ENCODE measurements around the gene CHD1. TPM values are rescaled to one million over a fixed set of nuclear protein-coding genes. Genes with fewer than 3 reads are reported as not detected.
A peak's percentile ranks its signal among the peaks of the same experiment; 100 is the strongest.
"Not testable (repeated sequence)": the region's sequence is repeated elsewhere in the genome, so short reads cannot be mapped to it uniquely, and the experiment has no call there.

Gene CHD1
- 38.9 and 65.4 TPM in 2 replicates for total RNA-seq (2014; rRNA removed; shearing (Covaris generic))

DNA sequence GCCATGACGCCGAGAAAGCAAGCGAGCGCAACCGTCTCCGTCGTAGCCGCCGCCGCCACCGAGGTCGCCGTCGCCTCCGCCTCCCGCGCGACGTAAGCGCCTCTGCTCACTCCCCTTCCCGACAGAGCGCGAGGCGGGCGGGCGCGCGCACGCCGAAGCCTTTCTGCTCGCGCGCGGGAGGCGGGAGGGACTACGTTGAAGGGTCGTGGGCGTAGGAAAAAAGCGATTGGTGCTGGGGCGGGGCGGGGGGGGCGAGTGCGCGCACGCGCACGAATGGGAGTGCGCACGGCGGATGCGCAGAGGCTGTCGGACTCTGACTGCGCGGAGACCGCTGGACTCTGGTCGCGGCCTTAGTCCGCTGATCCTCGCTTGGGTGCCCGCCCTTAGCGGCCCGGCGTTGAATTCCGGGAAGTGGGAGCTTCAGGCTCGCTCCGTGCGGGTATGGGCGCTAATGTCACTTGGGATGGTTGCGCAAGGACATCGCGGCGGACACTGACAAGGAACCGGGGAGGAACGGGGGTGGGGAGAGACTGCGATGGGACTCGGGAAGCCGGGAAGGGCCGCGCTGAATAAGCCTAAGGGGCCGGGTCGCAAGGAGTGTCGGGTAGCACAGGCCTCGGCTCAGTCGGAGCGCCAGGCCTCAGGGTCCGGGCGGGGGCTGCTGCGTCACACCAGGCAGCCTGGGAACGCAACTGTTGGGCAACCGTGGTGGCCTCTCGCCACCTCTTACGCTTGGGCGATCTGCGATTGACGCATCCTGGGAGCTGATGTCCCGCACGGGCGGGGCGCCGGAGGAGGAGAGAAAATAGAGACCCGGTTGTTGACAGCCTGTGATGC is at the start of gene CHD1:
Gene CHD1, minus strand, starts transcription at position 135 of the 837 bp plus-strand sequence. CDS start 2,621 bp downstream, outside the sequence.
- DNase-seq (ENCODE audit: low spot score): peak; percentile 95
- in situ Hi-C loops (cut with HindIII; ENCODE audit: low sequenced_read_pairs): no loop called here

DNA sequence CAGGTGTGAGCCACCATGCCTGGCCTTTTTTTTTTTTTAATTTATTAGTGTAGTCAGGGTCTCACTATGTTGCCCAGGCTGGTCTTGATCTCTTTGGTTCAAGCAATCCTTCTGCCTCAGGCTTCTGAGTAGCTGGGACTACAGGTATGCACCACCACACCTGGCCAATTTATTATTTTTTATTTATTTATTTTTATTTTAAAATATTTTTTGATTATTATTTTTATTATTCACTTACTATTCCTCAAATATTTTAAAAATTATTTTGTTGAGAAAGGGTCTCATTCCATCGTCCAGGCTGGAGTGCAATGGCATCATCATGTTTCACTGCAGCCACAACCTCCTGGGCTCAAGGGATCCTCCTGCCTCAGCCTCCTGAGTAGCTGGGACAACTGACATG is 49.7 kb upstream of the CHD1 start:
- in situ Hi-C loops (cut with HindIII; ENCODE audit: low sequenced_read_pairs): no loop called here

DNA sequence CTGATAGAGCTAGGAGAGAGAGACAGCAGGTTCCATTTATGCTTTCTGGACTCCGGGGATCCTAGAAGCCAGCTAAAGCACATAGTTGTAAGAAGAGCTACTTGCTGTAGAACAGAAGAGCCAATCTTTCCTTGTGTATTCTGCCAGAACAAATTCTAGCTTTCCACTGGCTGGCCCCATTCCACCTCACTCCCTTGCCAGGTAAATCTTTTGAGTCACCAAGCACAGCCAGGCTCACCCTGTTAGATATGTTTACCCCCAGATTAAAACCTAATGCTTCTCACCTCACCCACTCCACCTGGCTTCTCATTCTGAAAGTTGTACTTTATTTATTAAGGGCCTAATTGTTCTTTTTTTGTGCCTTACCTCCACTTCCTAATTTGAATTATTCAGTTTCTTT is 48.9 kb upstream of the CHD1 start:
- peak; percentile 3 for DNase-seq (ENCODE audit: low spot score)
- in situ Hi-C loops (cut with HindIII; ENCODE audit: low sequenced_read_pairs): no loop called here

More for the DNA sequence above, 49.7 kb upstream of the CHD1 start:
- no peak for DNase-seq (ENCODE audit: low spot score)

DNA sequence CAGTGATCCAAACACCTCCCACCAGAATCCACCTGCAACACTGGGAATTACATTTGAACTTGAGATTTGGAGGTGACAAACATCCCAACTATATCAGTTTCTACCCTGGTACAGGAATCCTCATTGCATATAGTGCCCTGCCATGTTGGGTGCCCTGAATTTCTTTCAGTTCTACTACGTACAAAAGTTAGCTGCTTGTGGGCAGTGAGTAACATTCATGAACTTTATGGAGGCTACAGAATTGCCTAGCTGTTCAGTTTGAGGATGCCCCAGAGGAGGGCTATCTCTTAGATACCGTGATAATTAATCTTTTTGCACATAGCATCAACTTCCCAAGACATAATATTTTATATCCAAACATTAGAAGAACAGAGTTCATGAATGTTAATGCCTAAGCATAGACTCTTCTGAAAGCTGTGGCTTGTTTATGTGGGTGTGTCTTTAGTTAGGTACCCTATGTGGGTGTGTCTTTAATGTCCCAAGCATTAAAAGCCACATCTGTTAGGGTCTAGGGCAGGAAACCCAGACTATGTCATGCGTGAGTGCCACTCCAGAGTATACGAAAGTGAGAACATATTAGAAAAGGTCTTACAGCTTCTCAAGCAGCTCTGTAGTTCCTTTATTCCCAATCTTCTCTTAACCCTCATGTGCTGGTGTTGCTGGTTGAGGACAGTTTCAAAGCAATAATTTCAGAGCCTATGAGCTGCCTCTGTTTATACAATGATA is 47.0 kb upstream of the CHD1 start:
- DNase-seq (ENCODE audit: low spot score): no peak
- in situ Hi-C loops (cut with HindIII; ENCODE audit: low sequenced_read_pairs): no loop called here

DNA sequence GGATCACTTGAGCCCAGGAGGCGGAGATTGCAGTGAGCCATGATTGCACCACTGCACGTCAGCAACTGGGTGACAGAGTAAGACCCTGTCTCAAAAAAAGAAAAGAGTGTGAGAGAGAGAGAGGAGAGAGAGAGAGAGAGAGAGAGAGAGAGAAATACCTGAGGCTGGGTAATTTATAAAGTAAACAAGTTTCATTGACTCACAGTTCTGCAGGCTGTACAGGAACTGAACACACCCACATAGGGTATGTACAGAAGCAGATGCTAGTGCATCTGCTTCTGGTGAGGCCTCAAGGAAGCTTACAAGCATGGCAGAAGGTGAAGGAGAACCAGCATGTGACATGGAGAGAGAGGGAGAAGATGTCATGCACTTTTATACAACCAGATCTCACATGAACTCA is 46.4 kb upstream of the CHD1 start:
- in situ Hi-C loops (cut with HindIII; ENCODE audit: low sequenced_read_pairs): no loop called here
- no peak for DNase-seq (ENCODE audit: low spot score)

DNA sequence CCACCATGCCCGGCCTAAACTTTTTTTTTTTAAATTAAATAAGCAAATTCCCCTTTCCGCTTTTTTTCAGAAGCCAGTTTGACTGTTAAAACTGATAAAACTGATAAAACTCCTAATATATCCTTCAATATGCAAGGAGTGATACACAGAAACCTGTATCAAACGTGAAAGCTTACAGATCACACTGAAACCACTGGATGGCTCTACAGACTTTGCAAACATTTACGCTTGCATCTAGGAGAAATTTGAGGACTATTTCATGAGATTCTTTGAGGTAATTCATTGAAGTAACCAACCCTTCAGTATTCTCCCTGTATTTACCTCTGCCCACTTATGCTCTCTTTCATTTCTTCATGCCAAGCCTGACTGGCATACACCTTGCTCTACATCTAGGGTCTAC is 40.6 kb upstream of the CHD1 start:
- in situ Hi-C loops (cut with HindIII; ENCODE audit: low sequenced_read_pairs): no loop called here
- DNase-seq (ENCODE audit: low spot score): no peak

DNA sequence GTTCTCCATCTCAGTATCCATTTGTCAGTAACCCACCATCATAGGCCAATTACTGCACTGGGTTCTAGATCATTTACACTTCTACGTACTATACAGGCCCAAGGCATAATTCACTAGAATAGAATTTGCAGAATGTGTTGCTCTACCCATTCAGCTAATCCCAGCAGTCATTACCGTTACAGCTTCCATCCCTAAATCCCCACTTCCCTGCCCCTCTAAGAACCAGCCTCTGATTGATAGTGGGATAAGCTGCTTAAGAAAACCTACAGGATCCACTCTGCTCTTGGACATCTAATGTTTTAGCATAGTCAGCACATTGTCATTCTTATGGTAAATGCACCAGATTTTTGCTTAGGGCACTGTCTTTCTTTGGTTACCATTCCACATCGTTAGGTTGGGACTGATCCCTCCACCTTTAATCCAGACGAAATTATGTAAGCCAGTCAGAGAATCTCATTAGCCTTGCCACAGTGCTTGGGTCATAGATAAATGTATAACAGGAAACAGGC is 39.3 kb upstream of the CHD1 start:
- in situ Hi-C loops (cut with HindIII; ENCODE audit: low sequenced_read_pairs): no loop called here
- no peak for DNase-seq (ENCODE audit: low spot score)

DNA sequence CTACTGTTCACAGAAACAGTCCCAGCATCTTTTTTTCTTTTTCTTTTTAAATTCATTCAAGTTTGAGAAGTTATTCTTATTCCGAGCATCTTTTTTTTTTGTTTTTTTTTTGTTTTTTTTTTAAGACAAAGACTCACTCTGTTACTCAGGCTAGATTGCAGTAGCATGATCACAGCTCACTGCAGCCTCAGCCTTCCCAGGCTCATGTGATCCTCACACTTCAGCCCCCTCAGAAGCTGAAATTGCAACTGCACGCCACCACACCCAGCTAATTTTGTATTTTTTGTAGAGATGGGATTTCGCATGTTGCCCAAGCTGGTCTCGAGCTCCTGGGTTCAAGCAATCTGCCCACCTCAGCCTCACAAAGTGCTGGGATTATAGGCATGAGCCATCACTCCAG is 36.4 kb upstream of the CHD1 start:
- in situ Hi-C loops (cut with HindIII; ENCODE audit: low sequenced_read_pairs): no loop called here
- DNase-seq (ENCODE audit: low spot score): no peak

DNA sequence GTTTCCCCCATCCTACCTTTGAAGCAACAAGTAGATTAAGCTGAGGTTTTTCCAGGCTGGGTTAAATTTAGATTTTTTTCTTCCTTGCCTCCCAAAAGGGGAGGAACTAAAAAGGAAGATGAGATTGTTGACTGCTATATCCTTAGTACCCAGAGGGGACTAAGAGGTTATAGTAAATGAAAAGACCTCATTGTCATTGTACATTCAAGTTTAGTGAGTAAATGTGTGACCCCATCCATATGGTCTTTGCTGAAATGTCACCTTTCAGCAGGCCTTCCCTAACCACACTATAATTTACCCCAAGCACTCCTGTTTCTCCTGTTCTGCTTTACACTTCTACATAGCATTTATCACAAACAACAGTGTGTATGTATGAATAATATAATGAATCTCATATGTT is 35.8 kb upstream of the CHD1 start:
- in situ Hi-C loops (cut with HindIII; ENCODE audit: low sequenced_read_pairs): no loop called here
- no peak for DNase-seq (ENCODE audit: low spot score)

DNA sequence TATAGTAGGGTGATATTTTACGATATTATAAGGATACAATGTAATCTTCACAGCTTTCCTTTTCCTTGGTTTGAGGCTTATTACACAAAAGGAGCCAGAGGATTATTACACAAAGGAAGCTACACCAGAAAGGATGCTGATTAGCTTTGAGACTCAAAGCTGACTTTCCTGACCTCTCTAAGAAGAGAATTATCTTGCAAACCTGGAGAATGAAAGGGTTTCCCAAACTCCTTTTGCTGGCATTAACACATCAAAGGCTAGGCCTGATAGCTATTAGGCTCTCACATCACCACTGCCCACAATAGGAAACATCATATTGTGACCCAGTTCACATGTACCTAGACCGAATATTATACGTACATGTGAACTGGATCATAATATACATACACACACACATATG is 34.2 kb upstream of the CHD1 start:
- in situ Hi-C loops (cut with HindIII; ENCODE audit: low sequenced_read_pairs): no loop called here
- DNase-seq (ENCODE audit: low spot score): no peak

DNA sequence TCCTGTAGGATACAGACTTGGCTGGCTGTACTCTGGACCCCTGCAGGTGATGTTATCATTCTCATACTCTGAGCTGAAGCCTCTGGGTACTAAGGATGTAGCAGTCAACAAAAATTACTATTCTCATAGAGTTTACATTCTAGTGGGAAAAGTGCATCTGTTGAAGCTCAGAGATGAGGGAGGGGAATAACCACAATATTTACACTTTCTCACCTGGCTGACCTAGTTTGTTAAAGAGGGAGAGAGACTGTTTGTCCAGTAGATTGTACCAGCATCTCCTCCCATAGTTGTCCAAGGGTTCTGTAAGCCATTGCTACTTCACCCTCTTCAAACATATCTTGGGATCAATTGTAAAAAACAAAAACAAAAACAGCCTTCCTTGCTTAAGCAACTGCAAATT is 33.8 kb upstream of the CHD1 start:
- DNase-seq (ENCODE audit: low spot score): no peak
- in situ Hi-C loops (cut with HindIII; ENCODE audit: low sequenced_read_pairs): no loop called here

DNA sequence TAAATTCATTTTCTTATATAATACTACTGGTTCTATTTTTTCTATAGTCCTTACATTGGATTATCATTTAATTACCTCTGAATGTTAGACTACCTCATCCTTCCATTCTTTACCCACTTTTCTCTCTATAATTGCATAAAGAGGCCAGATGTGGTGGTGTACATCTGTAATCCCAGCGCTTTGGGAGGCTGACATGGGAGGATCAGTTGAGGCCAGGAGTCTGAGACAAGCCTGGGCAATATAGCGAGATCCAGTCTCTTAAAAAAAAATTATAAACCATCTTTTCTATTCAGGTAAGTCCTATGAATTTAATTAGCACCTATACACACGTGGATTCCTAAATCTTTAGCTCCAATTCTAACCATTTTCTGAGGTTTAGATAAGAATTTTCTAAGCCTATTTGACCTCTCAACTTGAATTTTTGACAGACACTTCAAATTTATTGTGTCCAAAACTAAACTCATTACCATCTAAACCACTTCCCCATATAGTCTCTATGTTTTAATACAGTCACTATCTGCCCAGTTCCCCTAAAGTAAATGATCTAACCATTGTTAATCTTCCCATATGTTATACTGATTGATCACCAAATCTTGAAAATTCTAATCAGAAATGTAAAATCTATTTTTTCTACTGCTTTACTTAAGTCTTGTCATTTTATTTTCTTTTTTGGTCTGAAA is 33.0 kb upstream of the CHD1 start:
- in situ Hi-C loops (cut with HindIII; ENCODE audit: low sequenced_read_pairs): no loop called here

DNA sequence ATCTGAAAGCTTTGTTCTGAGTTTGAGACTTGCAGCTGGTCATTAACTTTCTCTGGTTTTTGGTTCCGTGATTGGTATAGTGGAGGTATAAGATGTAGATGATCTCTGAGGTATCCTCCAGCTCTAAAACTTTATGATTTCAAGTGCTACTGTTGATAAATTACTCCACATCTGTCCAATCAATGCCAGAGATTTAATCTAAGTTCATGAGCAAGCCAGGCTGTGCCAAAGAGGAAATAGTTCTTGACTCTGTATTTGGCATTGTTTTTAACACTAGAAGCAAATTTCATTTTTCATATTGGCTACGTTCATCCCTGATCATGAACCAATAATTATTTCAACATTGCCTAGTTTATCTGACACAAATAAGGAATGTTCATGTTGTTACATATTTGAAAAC is 28.5 kb upstream of the CHD1 start:
- in situ Hi-C loops (cut with HindIII; ENCODE audit: low sequenced_read_pairs): no loop called here
- DNase-seq (ENCODE audit: low spot score): no peak

More for the DNA sequence above, 33.0 kb upstream of the CHD1 start:
- no peak for DNase-seq (ENCODE audit: low spot score)

DNA sequence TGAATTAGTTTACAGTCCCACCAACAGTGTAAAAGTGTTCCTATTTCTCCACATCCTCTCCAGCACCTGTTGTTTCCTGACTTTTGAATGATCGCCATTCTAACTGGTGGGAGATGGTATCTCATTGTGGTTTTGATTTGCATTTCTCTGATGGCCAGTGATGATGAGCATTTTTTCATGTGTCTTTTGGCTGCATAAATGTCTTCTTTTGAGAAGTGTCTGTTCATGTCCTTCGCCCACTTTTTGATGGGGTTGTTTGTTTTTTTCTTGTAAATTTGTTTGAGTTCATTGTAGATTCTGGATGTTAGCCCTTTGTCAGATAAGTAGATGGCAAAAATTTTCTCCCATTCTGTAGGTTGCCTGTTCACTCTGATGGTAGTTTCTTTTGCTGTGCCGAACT is 27.1 kb upstream of the CHD1 start:
- in situ Hi-C loops (cut with HindIII; ENCODE audit: low sequenced_read_pairs); DNase-seq (ENCODE audit: low spot score): not testable (repeated sequence)

DNA sequence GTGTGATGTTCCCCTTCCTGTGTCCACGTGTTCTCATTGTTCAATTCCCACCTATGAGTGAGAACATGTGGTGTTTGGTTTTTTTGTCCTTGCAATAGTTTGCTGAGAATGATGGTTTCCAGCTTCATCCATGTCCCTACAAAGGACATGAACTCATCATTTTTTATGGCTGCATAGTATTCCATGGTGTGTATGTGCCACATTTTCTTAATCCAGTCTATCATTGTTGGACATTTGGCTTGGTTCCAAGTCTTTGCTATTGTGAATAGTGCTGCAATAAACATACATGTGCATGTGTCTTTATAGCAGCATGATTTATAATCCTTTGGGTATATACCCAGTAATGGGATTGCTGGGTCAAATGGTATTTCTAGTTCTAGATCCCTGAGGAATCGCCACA is 26.7 kb upstream of the CHD1 start:
- DNase-seq (ENCODE audit: low spot score); in situ Hi-C loops (cut with HindIII; ENCODE audit: low sequenced_read_pairs): not testable (repeated sequence)

DNA sequence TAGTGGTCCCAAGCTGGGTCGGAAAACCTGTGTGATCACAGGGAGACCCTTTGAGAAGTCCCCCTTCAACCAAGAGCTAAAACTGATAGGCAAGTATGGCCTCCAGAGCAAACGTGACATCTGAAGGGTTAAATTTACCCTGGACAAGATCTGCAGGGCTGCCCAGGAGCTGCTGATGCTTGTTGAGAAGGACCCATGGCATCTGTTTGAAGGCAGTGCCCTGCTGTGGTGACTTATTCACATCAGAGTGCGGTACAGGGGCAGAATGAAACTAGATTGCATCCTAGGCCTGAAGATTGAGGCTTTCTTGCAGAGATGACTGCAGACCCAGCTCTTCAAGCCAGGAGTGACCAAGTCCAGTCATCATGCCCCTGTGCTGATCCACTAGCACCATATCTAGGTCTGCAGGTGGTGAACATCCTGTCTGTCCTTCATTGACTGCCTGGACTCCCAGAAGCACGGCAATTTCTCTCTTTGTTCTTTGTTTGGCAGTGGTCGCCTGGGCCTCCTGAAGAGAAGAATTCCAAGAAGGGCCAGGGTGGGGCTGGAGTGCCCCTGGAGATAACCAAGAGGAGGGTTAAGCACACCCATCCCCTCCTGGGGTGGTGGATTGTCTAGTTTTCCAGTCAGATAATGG is 25.7 kb upstream of the CHD1 start:
- in situ Hi-C loops (cut with HindIII; ENCODE audit: low sequenced_read_pairs): no loop called here
- no peak for DNase-seq (ENCODE audit: low spot score)

DNA sequence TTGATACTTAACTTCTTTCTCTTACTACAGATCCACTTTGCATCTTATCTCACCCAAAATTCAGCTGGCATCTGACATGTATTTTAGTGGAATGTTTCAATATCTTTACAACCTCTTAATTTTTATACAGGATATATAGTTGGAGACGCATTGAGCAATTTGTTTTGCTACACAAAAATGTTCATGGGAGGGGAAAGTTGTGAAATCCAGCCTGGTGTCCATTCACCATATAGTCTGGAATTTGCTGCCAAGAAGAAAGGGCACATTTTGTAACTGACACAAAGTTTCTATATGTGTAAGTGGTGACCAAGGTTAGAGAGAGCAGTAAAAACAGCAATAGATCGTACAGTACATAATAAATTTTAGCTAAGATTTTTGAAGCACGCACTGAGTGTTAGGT is 14.0 kb upstream of the CHD1 start:
- no peak for DNase-seq (ENCODE audit: low spot score)
- in situ Hi-C loops (cut with HindIII; ENCODE audit: low sequenced_read_pairs): no loop called here

DNA sequence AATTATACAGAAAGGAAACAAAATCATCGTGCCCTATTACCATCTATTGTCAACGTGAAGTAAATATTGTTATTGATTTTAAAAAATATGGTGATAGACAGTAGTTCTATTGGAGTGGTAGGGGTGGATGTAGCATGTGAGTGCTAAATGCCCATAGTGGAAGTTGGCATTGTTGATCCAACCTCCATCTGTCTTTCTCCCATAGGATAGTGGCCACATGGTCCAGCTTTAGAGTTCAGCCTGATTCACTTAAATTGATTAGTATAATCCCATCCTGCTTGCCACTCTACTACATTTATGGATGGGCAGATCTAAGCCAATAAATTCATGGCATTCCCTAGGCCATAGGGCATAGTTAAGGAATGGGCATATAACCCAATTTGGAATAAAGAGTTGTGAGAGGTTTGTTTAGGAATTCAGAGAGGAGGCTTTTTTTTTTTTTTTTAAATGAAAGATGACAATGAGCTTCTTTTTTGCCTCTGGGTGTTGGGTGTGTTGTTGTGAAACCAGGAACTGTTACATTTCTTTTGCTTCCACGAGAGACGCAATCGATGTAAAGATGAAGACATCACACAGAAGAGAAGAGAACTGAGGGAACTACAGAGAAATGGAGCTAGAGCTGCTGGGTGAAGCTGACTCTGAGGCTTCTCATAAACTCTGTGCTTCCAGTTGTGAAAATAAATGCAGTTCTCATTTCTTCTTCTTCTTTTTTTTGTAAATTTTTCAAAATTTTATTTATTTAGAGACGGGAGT is 12.5 kb upstream of the CHD1 start:
- in situ Hi-C loops (cut with HindIII; ENCODE audit: low sequenced_read_pairs): no loop called here
- no peak for DNase-seq (ENCODE audit: low spot score)

DNA sequence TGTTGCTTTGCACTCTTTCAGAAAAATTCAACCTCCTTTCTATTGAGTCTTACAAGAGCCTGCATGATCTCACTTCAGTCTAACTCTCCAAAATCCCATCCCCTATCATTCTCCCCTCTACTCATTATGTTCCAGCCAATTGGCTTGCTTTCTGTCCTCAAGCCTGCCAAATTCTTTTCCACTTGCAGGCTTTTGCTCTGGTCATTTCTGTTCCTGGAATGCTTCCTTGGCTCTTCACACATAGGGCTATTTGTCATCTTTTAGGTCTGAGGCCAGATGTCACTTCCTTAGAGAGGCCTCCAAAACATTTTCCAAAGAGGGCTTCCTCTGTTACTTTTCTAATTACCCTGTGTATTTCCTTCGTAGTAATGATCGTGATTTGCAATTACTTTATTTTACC is 11.8 kb upstream of the CHD1 start:
- in situ Hi-C loops (cut with HindIII; ENCODE audit: low sequenced_read_pairs): no loop called here
- peak; percentile 71 for DNase-seq (ENCODE audit: low spot score)

Measured in G401 (cell line).